GM23338 (cell line): ENCODE results near the gene SIDT2.

Experiments
- CREB1 ChIP-seq: fragments of 250-450 bp; sonication (Bioruptor Pico); IDR thresholded peaks from 2 replicates; pipeline ENCODE4 v1.5.0; 2020; ENCODE audit warnings: low read depth, mild to moderate bottlenecking, moderate library complexity
- CTCF ChIP-seq, 2 experiments: fragments of 200-600 bp in 1 of 2; sonication (generic) in 1 of 2; conservative IDR thresholded peaks; 2 replicates each; pipeline versions ENCODE4 v1.5.1 to v1.6.1; 2016 to 2017; ENCODE audit warnings: antibody characterized with exemption in 2 of 2, low read depth in 2 of 2, mild to moderate bottlenecking in 2 of 2, moderate library complexity in 1 of 2
- EZH2 ChIP-seq: fragments of 200-600 bp; sonication (generic); IDR thresholded peaks from one replicate; pipeline ENCODE4 v1.8.0; 2017; ENCODE audit warnings: antibody characterized with exemption, mild to moderate bottlenecking, low read depth; ENCODE audit not compliant: unreplicated experiment
- EZH2phosphoT487 ChIP-seq: fragments of 200-600 bp; sonication (generic); IDR thresholded peaks from one replicate; pipeline ENCODE4 v1.8.1; 2018; ENCODE audit warnings: antibody characterized with exemption; ENCODE audit not compliant: unreplicated experiment
- JUNB ChIP-seq: IDR thresholded peaks from one replicate; pipeline ENCODE4 v1.6.1; 2016; ENCODE audit warnings: antibody characterized with exemption; ENCODE audit not compliant: unreplicated experiment
- POLR2AphosphoS5 ChIP-seq: IDR thresholded peaks from 2 replicates; pipeline ENCODE4 v1.6.1; 2016; ENCODE audit warnings: antibody characterized with exemption, low read depth
- REST ChIP-seq: IDR thresholded peaks from one replicate; pipeline ENCODE4 v1.6.1; 2018; ENCODE audit warnings: antibody characterized with exemption; ENCODE audit not compliant: unreplicated experiment
- ZNF331 ChIP-seq: fragments of 250-450 bp; sonication (Bioruptor Pico); IDR thresholded peaks from 2 replicates; pipeline ENCODE4 v1.5.0; 2020; ENCODE audit warnings: low read depth, mild to moderate bottlenecking, moderate library complexity

GRCh38 chr11:117179048-117179999 is 781 bp downstream of the SIDT2 start:
- TF ChIP-seq EZH2 = no peak
- TF ChIP-seq POLR2AphosphoS5 = no peak
- no peak for TF ChIP-seq CTCF (conservative IDR thresholded peaks at IDR 0.05; ENCODE audit: low read depth in 2 of 2)
- TF ChIP-seq CREB1 (CRISPR knock-in tag) = no peak
- TF ChIP-seq EZH2phosphoT487 = no peak
- TF ChIP-seq REST = no peak
- no peak for TF ChIP-seq JUNB
- TF ChIP-seq ZNF331 = no peak
